ENCODE measurements around the gene ERBB4.

ERBB4 gene

GRCh38 chr2:211835695-211836094 lies 702.9 kb downstream of the ERBB4 start:
- no peak for DNase-seq (ENCODE audit: insufficient read length, low spot score)
- no peak for TF ChIP-seq SPI1 (IDR thresholded peaks at IDR 0.05; ENCODE audit: low read depth, low read length)
- no peak for TF ChIP-seq POU2F2 (IDR thresholded peaks at IDR 0.05; ENCODE audit: low read depth, low read length)
- no peak for TF ChIP-seq TAF1 (IDR thresholded peaks at IDR 0.05; ENCODE audit: low read depth, low read length)
- no peak for TF ChIP-seq POLR2A (IDR thresholded peaks at IDR 0.05; ENCODE audit: low read depth, low read length)
- no peak for TF ChIP-seq PAX5 (IDR thresholded peaks at IDR 0.05; ENCODE audit: insufficient read depth, low read length, severe bottlenecking)
- TF ChIP-seq POLR2AphosphoS5 (IDR thresholded peaks at IDR 0.05; ENCODE audit: low read depth, low read length) = no peak
- no peak for FAIRE-seq

DNA sequence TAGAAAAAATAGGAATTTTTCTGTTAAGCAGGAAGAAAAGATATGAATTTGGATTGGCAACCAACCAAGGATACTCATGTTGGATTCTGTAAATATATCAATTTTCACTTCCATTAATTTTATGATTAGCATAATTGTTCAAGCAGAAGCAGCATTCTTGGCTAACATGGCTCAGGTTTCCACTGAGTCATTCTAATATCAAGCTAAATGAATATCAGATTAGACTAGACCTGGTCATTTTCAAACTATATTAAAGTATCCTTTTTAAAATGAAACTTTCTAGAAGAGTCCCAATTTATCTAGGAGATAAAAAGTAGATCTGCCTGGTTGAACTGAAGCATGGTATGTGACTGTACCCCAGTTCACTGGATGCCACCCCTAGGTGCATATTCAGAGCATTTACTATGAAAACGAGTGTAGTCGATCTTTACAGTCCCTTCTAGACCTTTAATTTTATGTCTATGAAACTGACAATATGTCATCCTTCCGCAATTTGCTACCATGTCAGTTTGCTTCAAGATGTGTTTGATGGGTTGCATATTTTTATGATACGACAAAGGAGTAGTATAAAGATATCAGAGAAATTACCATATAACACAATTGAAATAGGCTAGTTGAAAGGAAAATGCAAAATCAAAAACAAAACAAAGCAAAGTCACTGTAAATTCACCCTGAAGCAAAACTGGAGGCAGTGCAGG lies 704.9 kb downstream of the ERBB4 start:
- no peak for DNase-seq (ENCODE audit: insufficient read length, low spot score)
- TF ChIP-seq POLR2AphosphoS5 (IDR thresholded peaks at IDR 0.05; ENCODE audit: low read depth, low read length) (no peak), TAF1 (IDR thresholded peaks at IDR 0.05; ENCODE audit: low read depth, low read length) (no peak), POLR2A (IDR thresholded peaks at IDR 0.05; ENCODE audit: low read depth, low read length) (no peak), POU2F2 (IDR thresholded peaks at IDR 0.05; ENCODE audit: low read depth, low read length) (no peak), SPI1 (IDR thresholded peaks at IDR 0.05; ENCODE audit: low read depth, low read length) (no peak), PAX5 (IDR thresholded peaks at IDR 0.05; ENCODE audit: insufficient read depth, low read length, severe bottlenecking) (no peak)
- no peak for FAIRE-seq

DNA sequence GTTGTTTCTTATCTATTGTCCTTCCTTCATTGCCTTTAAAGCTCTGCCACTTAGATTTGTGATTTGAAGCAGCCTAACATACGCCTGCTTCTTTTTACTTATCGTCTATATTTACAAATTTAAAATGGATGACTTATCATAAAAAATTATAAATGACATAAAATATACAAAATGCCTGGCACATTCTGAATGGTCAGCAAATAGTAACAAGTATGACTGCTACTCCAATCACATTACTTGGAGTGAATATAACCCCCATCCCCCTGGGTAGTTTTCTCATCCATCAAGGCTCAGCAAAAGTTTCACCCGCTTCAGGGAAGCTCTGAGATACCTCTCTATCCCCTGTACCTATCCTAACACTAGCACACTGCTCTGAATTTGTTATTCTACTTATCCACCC lies 708.9 kb downstream of the ERBB4 start:
- TF ChIP-seq SPI1 (IDR thresholded peaks at IDR 0.05; ENCODE audit: low read depth, low read length) = no peak
- no peak for TF ChIP-seq POLR2A (IDR thresholded peaks at IDR 0.05; ENCODE audit: low read depth, low read length)
- TF ChIP-seq TAF1 (IDR thresholded peaks at IDR 0.05; ENCODE audit: low read depth, low read length) = no peak
- TF ChIP-seq POU2F2 (IDR thresholded peaks at IDR 0.05; ENCODE audit: low read depth, low read length) = no peak
- TF ChIP-seq POLR2AphosphoS5 (IDR thresholded peaks at IDR 0.05; ENCODE audit: low read depth, low read length) = no peak
- no peak for FAIRE-seq
- DNase-seq (ENCODE audit: insufficient read length, low spot score) = no peak

DNA sequence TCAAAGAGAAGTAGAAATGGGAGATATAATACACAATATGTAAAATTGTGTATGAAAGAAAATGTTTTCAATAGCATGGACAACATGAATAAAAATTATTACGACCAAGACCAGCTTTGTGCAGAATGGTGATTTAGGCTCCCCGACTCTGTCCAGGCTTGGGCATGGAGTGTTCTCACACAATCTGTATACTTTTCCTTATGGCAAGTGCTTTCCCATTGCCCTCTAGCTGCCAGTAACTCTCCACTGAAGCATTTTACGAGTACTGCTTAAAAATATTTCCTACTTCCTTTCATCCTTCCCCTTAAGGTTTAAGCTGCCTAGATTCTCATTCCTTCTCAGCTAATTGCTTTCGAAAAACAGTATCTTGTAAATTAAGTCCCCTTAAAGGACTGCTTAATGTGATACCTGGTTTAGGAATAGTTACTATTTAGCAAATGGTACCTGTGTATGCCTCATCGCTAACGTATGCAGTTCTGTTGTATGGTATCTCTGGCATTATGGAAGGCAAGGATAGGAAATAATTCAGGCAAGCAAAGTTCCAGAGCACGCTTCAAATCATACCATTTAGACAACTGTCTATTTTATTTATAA lies 714.6 kb downstream of the ERBB4 start:
- FAIRE-seq (no peak), DNase-seq (ENCODE audit: insufficient read length, low spot score) (no peak)
- no peak for TF ChIP-seq POLR2AphosphoS5 (IDR thresholded peaks at IDR 0.05; ENCODE audit: low read depth, low read length)
- no peak for TF ChIP-seq TAF1 (IDR thresholded peaks at IDR 0.05; ENCODE audit: low read depth, low read length)
- no peak for TF ChIP-seq POU2F2 (IDR thresholded peaks at IDR 0.05; ENCODE audit: low read depth, low read length)
- TF ChIP-seq POLR2A (IDR thresholded peaks at IDR 0.05; ENCODE audit: low read depth, low read length) = no peak
- TF ChIP-seq PAX5 (IDR thresholded peaks at IDR 0.05; ENCODE audit: insufficient read depth, low read length, severe bottlenecking) = no peak
- no peak for TF ChIP-seq SPI1 (IDR thresholded peaks at IDR 0.05; ENCODE audit: low read depth, low read length)

DNA sequence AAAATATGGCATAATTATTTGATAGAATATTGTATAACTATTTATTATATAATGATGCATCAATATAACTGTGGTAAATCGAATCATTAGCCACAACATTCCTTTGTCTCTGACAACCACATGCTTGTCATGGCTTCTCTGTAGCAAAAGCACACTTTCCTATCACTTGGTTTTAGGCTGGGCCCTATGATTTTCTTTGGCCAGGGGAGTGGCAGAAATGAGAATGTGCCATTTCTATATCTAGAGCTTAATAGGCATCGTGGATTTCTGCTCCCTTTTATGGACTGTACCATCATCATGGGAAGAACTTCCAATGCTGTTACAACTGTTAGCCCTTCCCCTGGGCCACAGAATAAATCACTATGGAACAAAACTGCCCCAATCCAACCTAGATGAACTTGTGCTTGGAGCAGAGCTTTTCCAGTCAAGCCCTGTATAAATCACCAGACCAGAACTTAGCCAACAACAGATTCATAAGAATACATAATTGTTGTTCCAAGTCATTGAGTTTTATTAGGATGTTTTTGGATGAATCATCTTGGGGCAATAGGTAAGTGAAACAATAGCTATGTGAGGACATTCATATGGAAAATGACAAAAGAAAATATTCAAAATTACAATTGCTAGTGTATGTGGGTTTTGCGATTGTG lies 715.8 kb downstream of the ERBB4 start:
- TF ChIP-seq SPI1 (IDR thresholded peaks at IDR 0.05; ENCODE audit: low read depth, low read length) = no peak
- TF ChIP-seq POLR2A (IDR thresholded peaks at IDR 0.05; ENCODE audit: low read depth, low read length) = no peak
- no peak for TF ChIP-seq TAF1 (IDR thresholded peaks at IDR 0.05; ENCODE audit: low read depth, low read length)
- TF ChIP-seq PAX5 (IDR thresholded peaks at IDR 0.05; ENCODE audit: insufficient read depth, low read length, severe bottlenecking) = no peak
- no peak for TF ChIP-seq POU2F2 (IDR thresholded peaks at IDR 0.05; ENCODE audit: low read depth, low read length)
- TF ChIP-seq POLR2AphosphoS5 (IDR thresholded peaks at IDR 0.05; ENCODE audit: low read depth, low read length) = no peak
- FAIRE-seq (no peak), DNase-seq (ENCODE audit: insufficient read length, low spot score) (no peak)

DNA sequence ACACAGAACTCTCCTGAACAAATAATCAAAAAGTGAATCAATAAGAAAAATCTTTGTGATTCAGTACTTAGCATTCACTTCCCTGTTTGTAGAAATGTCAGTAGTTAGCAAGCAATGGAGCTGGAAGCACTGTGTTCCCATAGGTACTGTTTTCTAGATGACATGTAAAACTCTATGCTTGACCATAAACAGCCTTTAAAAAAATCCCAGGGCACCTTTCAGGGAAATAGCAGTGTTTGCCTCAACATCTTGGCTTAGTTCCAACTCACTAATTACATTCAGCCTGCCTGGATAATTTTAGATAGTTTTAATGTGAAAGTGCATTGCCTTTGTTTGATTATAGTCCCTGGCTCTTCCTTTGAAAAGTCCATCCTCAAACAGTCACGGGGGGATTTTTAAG lies 721.8 kb downstream of the ERBB4 start:
- FAIRE-seq (no peak), DNase-seq (ENCODE audit: insufficient read length, low spot score) (no peak)
- TF ChIP-seq SPI1 (IDR thresholded peaks at IDR 0.05; ENCODE audit: low read depth, low read length) (no peak), PAX5 (IDR thresholded peaks at IDR 0.05; ENCODE audit: insufficient read depth, low read length, severe bottlenecking) (no peak), POU2F2 (IDR thresholded peaks at IDR 0.05; ENCODE audit: low read depth, low read length) (no peak), POLR2AphosphoS5 (IDR thresholded peaks at IDR 0.05; ENCODE audit: low read depth, low read length) (no peak), POLR2A (IDR thresholded peaks at IDR 0.05; ENCODE audit: low read depth, low read length) (no peak), TAF1 (IDR thresholded peaks at IDR 0.05; ENCODE audit: low read depth, low read length) (no peak)

DNA sequence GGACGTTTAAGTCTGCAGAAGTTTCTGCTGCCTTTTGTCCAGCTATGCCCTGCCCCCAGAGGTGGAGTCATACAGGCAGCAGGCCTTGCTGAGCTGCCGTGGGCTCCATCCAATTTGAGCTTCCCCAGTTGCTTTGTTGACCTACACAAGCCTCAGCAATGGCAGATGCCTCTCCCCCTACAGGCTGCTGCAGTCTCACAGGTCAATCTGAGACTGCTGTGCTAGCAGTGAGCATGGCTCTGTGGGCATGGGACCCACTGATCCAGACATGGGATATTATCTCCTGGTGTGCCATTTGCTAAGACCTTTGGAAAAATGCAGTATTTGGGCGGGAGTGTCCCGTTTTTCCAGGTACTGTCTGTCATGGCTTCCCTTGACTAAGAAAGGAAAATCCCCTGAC lies 726.0 kb downstream of the ERBB4 start:
- FAIRE-seq (no peak), DNase-seq (ENCODE audit: insufficient read length, low spot score) (no peak)
- no peak for TF ChIP-seq POLR2AphosphoS5 (IDR thresholded peaks at IDR 0.05; ENCODE audit: low read depth, low read length)
- no peak for TF ChIP-seq PAX5 (IDR thresholded peaks at IDR 0.05; ENCODE audit: insufficient read depth, low read length, severe bottlenecking)
- TF ChIP-seq SPI1 (IDR thresholded peaks at IDR 0.05; ENCODE audit: low read depth, low read length) = no peak
- TF ChIP-seq TAF1 (IDR thresholded peaks at IDR 0.05; ENCODE audit: low read depth, low read length) = no peak
- TF ChIP-seq POLR2A (IDR thresholded peaks at IDR 0.05; ENCODE audit: low read depth, low read length) = no peak
- no peak for TF ChIP-seq POU2F2 (IDR thresholded peaks at IDR 0.05; ENCODE audit: low read depth, low read length)

DNA sequence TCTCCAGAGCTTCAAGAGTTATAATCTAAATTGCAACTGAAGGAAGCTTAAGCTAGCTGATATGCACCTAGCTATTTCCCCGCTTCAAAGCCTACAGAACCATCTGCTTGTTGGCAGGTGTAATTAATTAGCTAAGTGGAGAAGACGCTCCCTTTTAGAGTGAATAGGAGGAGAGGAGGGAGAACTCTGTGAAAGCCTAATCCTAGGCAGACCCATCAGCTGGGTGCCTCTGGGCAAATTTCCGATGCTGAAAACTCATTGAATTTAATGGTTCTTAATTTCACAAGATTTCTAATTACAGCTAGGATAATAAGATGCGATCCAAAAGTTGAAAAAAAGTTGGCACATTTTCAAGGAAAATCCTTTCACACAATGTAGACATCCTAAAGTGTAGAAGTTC lies 735.9 kb downstream of the ERBB4 start:
- DNase-seq (ENCODE audit: insufficient read length, low spot score) = no peak
- no peak for FAIRE-seq
- no peak for TF ChIP-seq POLR2A (IDR thresholded peaks at IDR 0.05; ENCODE audit: low read depth, low read length)
- no peak for TF ChIP-seq PAX5 (IDR thresholded peaks at IDR 0.05; ENCODE audit: insufficient read depth, low read length, severe bottlenecking)
- no peak for TF ChIP-seq TAF1 (IDR thresholded peaks at IDR 0.05; ENCODE audit: low read depth, low read length)
- no peak for TF ChIP-seq SPI1 (IDR thresholded peaks at IDR 0.05; ENCODE audit: low read depth, low read length)
- no peak for TF ChIP-seq POLR2AphosphoS5 (IDR thresholded peaks at IDR 0.05; ENCODE audit: low read depth, low read length)
- TF ChIP-seq POU2F2 (IDR thresholded peaks at IDR 0.05; ENCODE audit: low read depth, low read length) = no peak

DNA sequence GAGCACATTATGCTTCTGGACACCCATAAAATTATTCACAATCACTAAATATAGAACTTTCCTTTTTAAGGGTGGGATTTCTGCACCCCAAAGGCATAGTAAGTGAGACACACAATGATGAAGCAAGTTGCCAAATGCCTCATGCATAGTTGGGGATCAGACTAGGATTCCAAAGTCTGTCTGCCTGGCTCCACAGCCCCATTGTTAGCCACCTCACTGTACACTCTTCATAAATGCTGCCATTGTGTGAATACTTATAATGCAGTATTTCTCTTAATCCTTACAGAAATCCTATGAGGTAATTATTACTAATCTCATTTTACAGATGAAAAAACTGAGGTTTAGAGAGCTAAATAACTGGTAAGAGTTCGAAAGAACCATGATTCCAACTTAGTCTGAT lies 738.6 kb downstream of the ERBB4 start:
- no peak for TF ChIP-seq POLR2AphosphoS5 (IDR thresholded peaks at IDR 0.05; ENCODE audit: low read depth, low read length)
- no peak for TF ChIP-seq TAF1 (IDR thresholded peaks at IDR 0.05; ENCODE audit: low read depth, low read length)
- no peak for TF ChIP-seq SPI1 (IDR thresholded peaks at IDR 0.05; ENCODE audit: low read depth, low read length)
- TF ChIP-seq PAX5 (IDR thresholded peaks at IDR 0.05; ENCODE audit: insufficient read depth, low read length, severe bottlenecking) = no peak
- TF ChIP-seq POLR2A (IDR thresholded peaks at IDR 0.05; ENCODE audit: low read depth, low read length) = no peak
- TF ChIP-seq POU2F2 (IDR thresholded peaks at IDR 0.05; ENCODE audit: low read depth, low read length) = no peak
- FAIRE-seq (no peak), DNase-seq (ENCODE audit: insufficient read length, low spot score) (no peak)

Measured in GM12891 (cell line).